Measurements from ENCODE around the gene C1S.

C1S gene

DNA sequence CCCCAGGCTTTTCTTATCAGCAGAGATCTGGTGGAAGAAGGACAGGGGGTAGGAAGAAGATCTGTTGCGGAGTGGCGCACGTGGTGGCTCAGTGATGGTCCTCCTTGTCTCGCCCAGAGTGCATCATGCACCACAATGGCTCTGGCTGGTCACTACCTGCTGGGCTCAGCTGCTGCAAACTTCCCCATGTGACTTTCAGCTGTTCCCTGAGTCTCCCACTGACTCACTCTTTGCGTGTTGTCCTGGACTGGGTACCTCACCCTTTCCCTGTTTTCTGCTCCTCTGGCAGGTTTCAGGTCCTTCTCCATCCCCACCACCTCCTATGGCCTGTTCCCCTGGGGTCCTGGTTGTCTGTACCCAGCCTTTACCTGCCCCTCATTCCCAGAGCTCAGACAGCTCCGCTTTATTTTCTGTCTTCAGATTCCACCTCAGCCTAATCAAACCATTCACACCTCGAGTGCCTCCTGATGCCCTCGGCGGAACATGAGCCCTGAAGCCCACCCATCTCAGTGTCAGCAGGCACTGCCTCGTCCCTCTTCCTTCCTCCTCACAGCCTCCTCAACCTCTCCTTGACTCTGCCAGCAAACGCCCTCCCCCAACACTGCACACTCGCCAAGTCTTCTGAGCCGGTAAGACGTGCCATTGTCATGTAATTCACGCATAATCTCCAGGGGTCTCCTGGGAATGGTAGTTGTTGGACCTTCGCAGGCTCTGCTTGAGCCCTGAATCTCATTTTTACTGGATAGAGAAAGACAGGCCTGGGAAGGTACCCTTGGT lies 29.9 kb downstream of the C1S start:
- no peaks in the 10 kb centered on the region for H3K9me3 ChIP-seq (ENCODE audit: control insufficient read depth, low read length)
- no peaks in the 10 kb centered on the region for H3K36me3 ChIP-seq (ENCODE audit: control insufficient read depth, insufficient read depth, low read length)
- no peak overlapping the region for H3K27ac ChIP-seq (ENCODE audit: insufficient read depth, low read length, poor library complexity, severe bottlenecking)
- no peak overlapping the region for H3K4me3 ChIP-seq (ENCODE audit: insufficient read depth, low read depth, low read length, poor library complexity, severe bottlenecking)
- H3K4me1 ChIP-seq (ENCODE audit: control insufficient read depth, insufficient read depth, low read length, poor library complexity, severe bottlenecking), result peaks cover 4% of the 10 kb centered on the region
- no peak for DNase-seq
- no peaks in the 10 kb centered on the region for H3K27me3 ChIP-seq (replicated peaks; ENCODE audit: control insufficient read depth, insufficient read depth, low read length, poor library complexity, severe bottlenecking)

DNA sequence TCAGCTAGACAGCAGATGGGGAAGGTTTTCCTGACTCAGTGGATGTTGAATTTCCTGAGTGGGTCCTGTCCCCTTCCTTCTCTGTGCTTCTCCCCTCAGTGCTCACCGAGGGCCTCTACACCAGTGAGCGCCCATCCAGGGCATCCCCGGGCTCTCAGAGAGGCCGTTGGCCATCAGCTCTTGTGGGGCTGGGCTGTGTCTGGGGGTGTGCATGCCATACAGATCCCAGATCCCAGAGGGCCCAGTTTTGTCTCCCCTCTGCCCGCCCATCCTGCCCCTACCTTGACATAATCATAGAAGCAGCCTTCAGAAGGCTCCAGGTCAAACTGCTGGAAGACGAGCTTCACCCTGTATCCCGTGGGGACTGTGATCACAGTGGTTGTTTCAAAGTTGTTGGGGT lies 30.7 kb downstream of the C1S start:
- no peaks in the 10 kb centered on the region for H3K27me3 ChIP-seq (replicated peaks; ENCODE audit: control insufficient read depth, insufficient read depth, low read length, poor library complexity, severe bottlenecking)
- DNase-seq, result no peak
- H3K27ac ChIP-seq (ENCODE audit: insufficient read depth, low read length, poor library complexity, severe bottlenecking), result no peak overlapping the region
- H3K4me1 ChIP-seq (ENCODE audit: control insufficient read depth, insufficient read depth, low read length, poor library complexity, severe bottlenecking), result peaks cover 4% of the 10 kb centered on the region
- H3K4me3 ChIP-seq (ENCODE audit: insufficient read depth, low read depth, low read length, poor library complexity, severe bottlenecking), result no peak overlapping the region
- H3K36me3 ChIP-seq (ENCODE audit: control insufficient read depth, insufficient read depth, low read length), result no peaks in the 10 kb centered on the region
- H3K9me3 ChIP-seq (ENCODE audit: control insufficient read depth, low read length), result no peaks in the 10 kb centered on the region

DNA sequence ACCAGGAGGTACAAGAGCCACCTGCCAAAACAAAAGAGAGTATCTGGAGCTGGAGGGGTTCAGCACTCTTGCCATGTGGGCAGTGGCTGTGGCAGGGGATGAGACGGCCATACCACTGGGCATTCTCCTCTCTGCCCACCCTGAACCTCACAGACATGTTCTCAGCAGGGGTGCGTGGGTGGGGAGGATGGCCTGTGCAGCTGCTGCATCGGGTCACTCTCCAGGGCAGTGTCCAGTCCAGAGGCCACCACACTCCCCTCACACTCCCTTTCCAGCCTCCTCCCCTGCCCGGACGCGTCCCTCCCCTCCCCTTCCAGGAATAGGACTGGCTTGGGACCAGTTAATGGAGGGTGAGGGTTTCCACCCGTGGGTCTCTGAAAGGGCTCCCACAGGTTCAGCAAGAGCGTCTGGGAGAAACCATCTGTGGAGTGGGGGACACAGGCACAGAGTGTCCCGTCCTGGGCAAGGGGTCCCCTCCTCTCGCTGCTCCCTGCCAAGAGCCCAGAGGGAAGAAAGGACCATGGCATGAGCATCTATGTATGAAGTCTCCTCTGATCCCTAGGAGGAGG lies 31.2 kb downstream of the C1S start:
- no peak overlapping the region for H3K27ac ChIP-seq (ENCODE audit: insufficient read depth, low read length, poor library complexity, severe bottlenecking)
- no peak for DNase-seq
- no peaks in the 10 kb centered on the region for H3K9me3 ChIP-seq (ENCODE audit: control insufficient read depth, low read length)
- no peaks in the 10 kb centered on the region for H3K27me3 ChIP-seq (replicated peaks; ENCODE audit: control insufficient read depth, insufficient read depth, low read length, poor library complexity, severe bottlenecking)
- no peaks in the 10 kb centered on the region for H3K36me3 ChIP-seq (ENCODE audit: control insufficient read depth, insufficient read depth, low read length)
- no peak overlapping the region for H3K4me3 ChIP-seq (ENCODE audit: insufficient read depth, low read depth, low read length, poor library complexity, severe bottlenecking)
- peaks cover 4% of the 10 kb centered on the region for H3K4me1 ChIP-seq (ENCODE audit: control insufficient read depth, insufficient read depth, low read length, poor library complexity, severe bottlenecking)

DNA sequence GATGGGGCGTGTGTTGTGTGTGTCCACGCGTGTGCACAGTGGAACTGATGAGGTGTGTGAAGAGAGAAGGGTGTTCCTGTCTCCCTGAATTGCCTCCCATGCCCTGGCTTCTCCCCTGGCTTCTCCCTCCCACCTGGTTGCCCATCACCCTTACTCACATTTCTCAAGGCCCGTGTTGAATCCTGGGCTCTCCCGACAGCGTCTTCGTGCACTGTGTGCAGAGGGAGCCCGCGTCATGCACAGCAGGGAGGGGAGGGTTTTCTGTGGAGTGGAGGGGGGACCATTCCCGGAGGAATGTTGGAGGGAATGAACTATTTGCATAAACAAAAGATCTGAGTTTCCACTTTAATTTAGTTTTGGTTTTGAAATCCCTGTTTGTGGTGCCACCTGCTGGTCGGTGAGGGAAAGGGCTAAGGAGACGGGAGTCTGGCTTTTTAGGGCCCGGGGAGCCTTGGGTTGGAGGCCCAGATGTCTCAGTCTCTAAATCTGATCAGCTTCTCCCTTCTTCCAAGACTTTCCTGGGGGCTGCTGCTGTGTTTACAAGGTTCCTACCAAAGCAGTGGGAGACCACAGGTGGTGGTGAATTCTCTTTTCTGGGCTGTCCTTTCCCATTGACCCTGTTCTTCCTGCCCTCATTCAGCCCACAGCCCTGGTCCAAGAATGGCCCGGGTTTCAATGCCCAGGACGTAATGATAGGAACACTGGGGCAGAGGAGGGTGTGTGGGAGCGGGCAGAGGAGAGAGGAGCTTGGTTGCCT lies 31.9 kb downstream of the C1S start, which contains the start of gene C1R:
Gene C1R, minus strand, starts transcription at position 217 of the 757 bp plus-strand sequence. Its CDS starts 57 bp downstream, at position 160.
- H3K36me3 ChIP-seq (ENCODE audit: control insufficient read depth, insufficient read depth, low read length), result no peaks in the 10 kb centered on the region
- no peak within 1 kb of the TSS for H3K27ac ChIP-seq (ENCODE audit: insufficient read depth, low read length, poor library complexity, severe bottlenecking)
- peak; percentile 32 to 58 (median 39) for DNase-seq
- no peaks in the 10 kb centered on the region for H3K27me3 ChIP-seq (replicated peaks; ENCODE audit: control insufficient read depth, insufficient read depth, low read length, poor library complexity, severe bottlenecking)
- H3K4me3 ChIP-seq (ENCODE audit: insufficient read depth, low read depth, low read length, poor library complexity, severe bottlenecking), result peak within 1 kb of the TSS; percentile 42
- no peaks in the 10 kb centered on the region for H3K9me3 ChIP-seq (ENCODE audit: control insufficient read depth, low read length)
- peaks cover 4% of the 10 kb centered on the region for H3K4me1 ChIP-seq (ENCODE audit: control insufficient read depth, insufficient read depth, low read length, poor library complexity, severe bottlenecking)

DNA sequence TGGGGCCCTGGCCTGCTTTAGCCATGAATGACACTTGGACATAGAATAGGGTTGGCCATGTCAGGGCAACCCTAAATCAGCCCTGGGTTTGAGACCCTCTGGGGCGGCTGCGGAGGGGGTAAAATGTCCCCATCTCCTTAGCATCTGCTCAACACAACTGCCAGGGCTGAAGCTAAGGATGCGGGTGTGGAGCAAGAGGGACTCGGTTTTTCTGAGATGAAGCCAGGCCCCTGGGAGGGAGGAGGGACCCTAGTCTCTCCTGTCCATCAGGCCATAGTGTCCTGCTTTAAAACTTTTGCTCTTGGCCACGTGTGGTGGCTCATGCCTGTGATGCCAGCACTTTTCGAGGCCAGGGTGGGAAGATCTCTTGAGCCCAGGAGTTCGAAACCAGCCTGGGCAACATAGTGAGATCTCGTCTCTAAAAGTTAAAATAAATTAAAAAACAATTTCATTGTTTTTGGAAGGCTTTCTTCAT lies 32.5 kb downstream of the C1S start:
- no peak for DNase-seq
- no peak overlapping the region for H3K4me3 ChIP-seq (ENCODE audit: insufficient read depth, low read depth, low read length, poor library complexity, severe bottlenecking)
- H3K4me1 ChIP-seq (ENCODE audit: control insufficient read depth, insufficient read depth, low read length, poor library complexity, severe bottlenecking), result peaks cover 4% of the 10 kb centered on the region
- H3K27ac ChIP-seq (ENCODE audit: insufficient read depth, low read length, poor library complexity, severe bottlenecking), result no peak overlapping the region
- no peaks in the 10 kb centered on the region for H3K27me3 ChIP-seq (replicated peaks; ENCODE audit: control insufficient read depth, insufficient read depth, low read length, poor library complexity, severe bottlenecking)
- no peaks in the 10 kb centered on the region for H3K9me3 ChIP-seq (ENCODE audit: control insufficient read depth, low read length)
- H3K36me3 ChIP-seq (ENCODE audit: control insufficient read depth, insufficient read depth, low read length), result no peaks in the 10 kb centered on the region

DNA sequence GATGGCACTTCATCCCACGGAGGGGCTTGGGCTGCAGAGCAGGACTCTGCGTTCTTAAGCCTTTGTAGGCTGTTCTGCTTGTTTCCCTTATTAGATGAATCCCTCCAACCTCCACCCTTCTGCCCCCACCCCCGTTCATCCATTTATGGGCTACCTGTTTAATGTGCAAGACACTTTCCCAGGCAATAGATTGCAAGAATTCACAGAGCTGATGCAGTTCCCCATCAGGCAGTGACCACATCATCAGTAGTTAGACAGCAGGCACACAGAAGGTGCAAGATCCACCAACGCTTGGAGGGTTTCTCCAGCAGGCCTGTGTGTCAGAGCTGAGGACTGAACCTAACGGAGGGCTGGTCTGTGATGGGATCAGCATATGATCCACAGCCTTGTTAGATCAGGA lies 33.0 kb downstream of the C1S start:
- Histone ChIP-seq H3K9me3 (ENCODE audit: control insufficient read depth, low read length) (no peaks in the 10 kb centered on the region), H3K27ac (ENCODE audit: insufficient read depth, low read length, poor library complexity, severe bottlenecking) (no peak overlapping the region), H3K4me3 (ENCODE audit: insufficient read depth, low read depth, low read length, poor library complexity, severe bottlenecking) (no peak overlapping the region), H3K4me1 (ENCODE audit: control insufficient read depth, insufficient read depth, low read length, poor library complexity, severe bottlenecking) (peaks cover 4% of the 10 kb centered on the region), H3K36me3 (ENCODE audit: control insufficient read depth, insufficient read depth, low read length) (peaks cover 4% of the 10 kb centered on the region), H3K27me3 (replicated peaks; ENCODE audit: control insufficient read depth, insufficient read depth, low read length, poor library complexity, severe bottlenecking) (no peaks in the 10 kb centered on the region)
- DNase-seq, result no peak

DNA sequence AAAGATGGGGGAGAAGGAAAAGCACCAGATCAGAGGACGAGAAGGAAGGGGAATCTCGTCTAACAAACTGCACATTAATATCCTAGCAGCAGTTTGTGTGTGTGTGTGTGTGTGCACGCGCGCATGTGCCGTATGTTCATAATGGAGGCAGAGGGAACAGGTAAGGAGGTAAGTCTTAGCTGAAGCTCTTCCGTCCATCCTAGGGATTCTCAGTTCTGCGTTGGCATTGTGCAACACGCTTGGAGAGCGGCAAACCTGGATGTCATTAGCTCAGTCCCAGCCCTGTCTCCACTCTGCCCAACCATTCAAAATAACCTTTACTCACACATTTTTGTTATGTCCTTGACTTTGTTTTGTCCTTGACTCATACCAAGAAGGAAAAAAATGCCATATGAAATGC lies 33.4 kb downstream of the C1S start:
- Histone ChIP-seq H3K27ac (ENCODE audit: insufficient read depth, low read length, poor library complexity, severe bottlenecking) (no peak overlapping the region), H3K4me3 (ENCODE audit: insufficient read depth, low read depth, low read length, poor library complexity, severe bottlenecking) (no peak overlapping the region), H3K27me3 (replicated peaks; ENCODE audit: control insufficient read depth, insufficient read depth, low read length, poor library complexity, severe bottlenecking) (no peaks in the 10 kb centered on the region), H3K9me3 (ENCODE audit: control insufficient read depth, low read length) (no peaks in the 10 kb centered on the region), H3K36me3 (ENCODE audit: control insufficient read depth, insufficient read depth, low read length) (peaks cover 5% of the 10 kb centered on the region), H3K4me1 (ENCODE audit: control insufficient read depth, insufficient read depth, low read length, poor library complexity, severe bottlenecking) (peaks cover 4% of the 10 kb centered on the region)
- DNase-seq, result no peak

DNA sequence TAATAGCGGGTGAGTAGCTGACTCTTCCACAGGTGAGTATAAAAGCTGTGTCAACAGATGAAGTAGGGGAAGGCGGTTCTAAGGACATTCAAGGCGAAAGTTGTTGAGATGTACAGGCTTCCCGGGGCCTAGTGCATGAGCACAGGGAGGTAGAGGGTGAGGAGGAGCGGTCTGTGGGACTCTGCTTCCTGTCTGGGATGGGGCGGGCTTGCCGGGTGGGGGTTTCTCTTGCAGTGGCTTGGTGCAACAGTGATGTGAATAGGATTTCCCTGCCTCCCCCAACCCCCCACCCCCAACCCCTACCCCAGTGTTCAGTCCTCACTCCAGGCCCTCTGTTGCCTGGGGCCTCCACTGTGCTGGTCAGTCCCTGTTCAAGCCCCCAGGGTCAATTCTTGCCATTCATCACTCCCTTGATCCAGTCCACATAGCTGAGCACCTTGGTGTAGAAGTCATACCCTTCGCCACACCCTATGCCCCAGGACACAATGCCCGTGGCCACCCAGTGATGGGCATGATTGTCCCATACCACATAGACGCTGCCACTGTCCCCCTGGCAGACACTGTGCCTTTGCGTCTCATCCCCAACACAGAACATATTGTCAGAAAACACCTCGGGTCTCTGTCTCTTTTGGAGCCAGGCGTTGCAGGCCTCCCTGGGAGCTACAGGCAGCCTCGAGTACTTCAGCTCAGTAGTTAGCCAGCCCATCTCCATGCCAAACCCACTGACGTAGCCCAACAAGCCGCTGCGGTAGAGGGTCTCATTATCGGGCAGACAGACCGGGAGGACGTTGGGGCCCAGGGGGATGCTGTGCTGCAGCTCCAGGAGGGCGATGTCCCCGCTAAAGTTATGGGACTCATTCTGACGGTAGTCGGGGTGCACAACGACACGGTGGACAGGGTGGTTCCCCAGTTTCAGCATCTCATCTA lies 35.8 kb downstream of the C1S start:
- no peak overlapping the region for H3K4me3 ChIP-seq (ENCODE audit: insufficient read depth, low read depth, low read length, poor library complexity, severe bottlenecking)
- no peaks in the 10 kb centered on the region for H3K27me3 ChIP-seq (replicated peaks; ENCODE audit: control insufficient read depth, insufficient read depth, low read length, poor library complexity, severe bottlenecking)
- H3K9me3 ChIP-seq (ENCODE audit: control insufficient read depth, low read length), result no peaks in the 10 kb centered on the region
- no peak overlapping the region for H3K27ac ChIP-seq (ENCODE audit: insufficient read depth, low read length, poor library complexity, severe bottlenecking)
- peaks cover 14% of the 10 kb centered on the region for H3K36me3 ChIP-seq (ENCODE audit: control insufficient read depth, insufficient read depth, low read length)
- peaks cover 4% of the 10 kb centered on the region for H3K4me1 ChIP-seq (ENCODE audit: control insufficient read depth, insufficient read depth, low read length, poor library complexity, severe bottlenecking)
- no peak for DNase-seq

DNA sequence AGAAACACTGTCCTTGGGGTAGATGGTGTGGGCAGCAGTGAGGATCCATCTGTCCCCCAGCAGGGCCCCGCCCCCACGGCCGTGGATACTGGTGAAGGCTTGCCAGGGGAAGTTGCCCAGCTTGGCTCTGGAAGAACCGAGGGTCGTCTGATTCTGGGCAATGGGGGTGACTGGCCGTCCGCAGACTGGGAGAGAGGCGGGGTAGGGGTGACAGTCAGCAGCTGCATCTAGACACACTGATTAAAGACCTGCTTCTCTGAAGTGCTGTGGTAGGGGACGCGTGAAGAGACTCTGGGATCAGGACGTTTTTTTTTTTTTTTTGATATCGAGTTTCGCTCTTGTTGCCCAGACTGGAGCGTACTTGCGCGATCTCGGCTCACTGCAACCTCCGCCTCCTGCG lies 36.5 kb downstream of the C1S start:
- no peak overlapping the region for H3K27ac ChIP-seq (ENCODE audit: insufficient read depth, low read length, poor library complexity, severe bottlenecking)
- no peaks in the 10 kb centered on the region for H3K27me3 ChIP-seq (replicated peaks; ENCODE audit: control insufficient read depth, insufficient read depth, low read length, poor library complexity, severe bottlenecking)
- H3K9me3 ChIP-seq (ENCODE audit: control insufficient read depth, low read length), result no peaks in the 10 kb centered on the region
- peaks cover 4% of the 10 kb centered on the region for H3K4me1 ChIP-seq (ENCODE audit: control insufficient read depth, insufficient read depth, low read length, poor library complexity, severe bottlenecking)
- no peak overlapping the region for H3K4me3 ChIP-seq (ENCODE audit: insufficient read depth, low read depth, low read length, poor library complexity, severe bottlenecking)
- H3K36me3 ChIP-seq (ENCODE audit: control insufficient read depth, insufficient read depth, low read length), result peaks cover 14% of the 10 kb centered on the region
- DNase-seq, result no peak
